GM10248 (cell line): ENCODE measurements around the gene ADAMTSL5.
A peak's percentile ranks its signal among the peaks of the same experiment; 100 is the strongest.

Experiments used
- CTCF ChIA-PET: fragments of 300-600 bp; sonication (Branson Sonifier 250); formaldehyde crosslinking; extraction: SDS; loops from one replicate; lab custom pipeline; 2021; ENCODE audit warnings: antibody characterized with exemption; lab: Yijun Ruan, JAX
- POLR2A ChIA-PET: fragments of 350-650 bp; sonication (Branson Sonifier 250); formaldehyde crosslinking; extraction: SDS; loops from one replicate; lab custom pipeline; 2020; ENCODE audit warnings: antibody characterized with exemption; lab: Yijun Ruan, JAX
- DNase-seq: peaks from one replicate; pipeline ENCODE4 v3.0.0; 2012; ENCODE audit errors: extremely low spot score
- CTCF ChIP-seq: IDR thresholded peaks from 2 replicates; pipeline ENCODE4 v1.5.1; 2012; ENCODE audit warnings: mild to moderate bottlenecking, low read depth; ENCODE audit errors: extremely low read depth, missing control alignments, control extremely low read depth

ADAMTSL5 gene

GRCh38 chr19:1459479-1459878 is 53.3 kb downstream of the ADAMTSL5 start:
- POLR2A ChIA-PET, result interaction anchor here (0.6 kb wide), 1 partner anchor 164 kb away, joined by 3 read pairs; no protein-coding TSS in a partner anchor
- no peak for DNase-seq
- CTCF ChIA-PET, result interaction anchor here (3.7 kb wide), 1 partner anchor 16 kb away, joined by 22 read pairs; no protein-coding TSS in a partner anchor

DNA sequence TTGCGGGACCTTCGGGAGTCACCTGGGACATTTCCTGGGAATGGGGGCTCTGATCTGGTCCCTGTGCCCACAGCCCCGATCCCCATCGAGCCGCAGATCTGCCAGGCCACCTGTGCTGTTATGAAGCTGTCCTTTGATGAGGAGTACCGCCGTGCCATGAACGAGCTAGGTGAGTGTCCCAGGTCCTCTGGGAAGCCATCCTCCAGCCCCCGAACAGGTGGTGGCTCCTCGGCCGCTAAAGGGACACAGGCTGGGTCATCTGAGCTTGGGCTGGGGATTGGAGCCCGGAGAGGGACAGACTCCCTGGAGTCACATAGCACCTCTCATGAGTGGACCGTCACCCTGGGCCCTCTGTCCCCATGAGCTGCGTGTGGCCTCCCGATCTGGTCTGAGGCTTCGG is 54.9 kb downstream of the ADAMTSL5 start:
- no peak for DNase-seq
- CTCF ChIA-PET, result interaction anchor here (1.3 to 3.7 kb wide), 4 partner anchors 10 to 20 kb away, joined by 3 to 22 read pairs (median 3); no protein-coding TSS in a partner anchor
- POLR2A ChIA-PET, result interaction anchor here (0.6 kb wide), 1 partner anchor 1927 kb away, joined by 3 read pairs; no protein-coding TSS in a partner anchor
- TF ChIP-seq CTCF, result no peak

More at GRCh38 chr19:1459479-1459878, 53.3 kb downstream of the ADAMTSL5 start:
- TF ChIP-seq CTCF, result no peak

- CTCF ChIA-PET, result interaction anchor here (1.4 to 3.7 kb wide), 3 partner anchors 10 to 20 kb away, joined by 3 to 22 read pairs (median 3); no protein-coding TSS in a partner anchor
- no peak for TF ChIP-seq CTCF
- POLR2A ChIA-PET, result interaction anchor here (0.6 kb wide), 1 partner anchor 1928 kb away, joined by 3 read pairs; no protein-coding TSS in a partner anchor
- no peak for DNase-seq
Observed at GRCh38 chr19:1457031-1457739, 55.6 kb downstream of the ADAMTSL5 start.

DNA sequence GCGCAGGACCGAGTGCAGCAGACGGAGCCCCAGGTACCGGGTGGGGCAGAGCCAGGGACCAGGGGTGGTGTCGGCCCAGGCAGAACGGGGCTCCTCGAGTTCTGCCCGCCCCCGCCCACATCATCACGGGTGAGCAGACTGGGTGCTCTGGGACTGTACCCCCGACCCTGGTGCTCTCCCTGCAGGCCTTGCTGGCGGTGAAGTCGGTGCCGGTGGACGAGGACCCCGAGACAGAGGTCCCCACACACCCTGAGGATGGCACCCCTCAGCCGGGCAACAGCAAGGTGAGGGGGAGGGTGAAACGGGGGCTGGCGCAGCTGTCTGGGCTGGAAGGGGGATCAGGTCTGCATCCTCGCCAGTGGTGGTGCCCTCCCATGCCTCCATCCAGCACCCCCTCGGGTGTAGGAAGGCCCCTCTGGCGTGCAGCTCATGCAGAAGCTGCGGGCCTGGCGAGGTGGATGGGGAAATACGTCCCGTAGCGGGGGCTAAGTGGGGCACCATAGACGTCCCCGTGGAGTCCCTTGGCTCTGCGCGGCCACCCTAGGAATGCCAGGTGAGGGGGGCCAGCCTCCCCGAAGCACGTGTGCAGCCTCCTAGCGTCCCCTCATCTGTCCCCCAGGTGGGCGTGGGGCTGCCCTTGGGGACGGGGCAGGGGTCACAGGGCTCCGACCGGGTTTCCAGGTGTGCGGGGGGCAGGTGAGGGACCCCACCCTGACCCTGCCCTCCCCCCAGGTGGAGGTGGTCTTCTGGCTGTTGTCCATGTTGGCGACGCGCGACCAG is 56.5 kb downstream of the ADAMTSL5 start:
- CTCF ChIA-PET, result interaction anchor here (1.8 to 3.7 kb wide), 3 partner anchors 10 to 13 kb away, joined by 6 to 22 read pairs (median 6); no protein-coding TSS in a partner anchor
- POLR2A ChIA-PET, result interaction anchor here (1.4 to 2.0 kb wide), 2 partner anchors 11 to 15 kb away, joined by 5 to 6 read pairs; no protein-coding TSS in a partner anchor
- no peak for TF ChIP-seq CTCF
- no peak for DNase-seq

DNA sequence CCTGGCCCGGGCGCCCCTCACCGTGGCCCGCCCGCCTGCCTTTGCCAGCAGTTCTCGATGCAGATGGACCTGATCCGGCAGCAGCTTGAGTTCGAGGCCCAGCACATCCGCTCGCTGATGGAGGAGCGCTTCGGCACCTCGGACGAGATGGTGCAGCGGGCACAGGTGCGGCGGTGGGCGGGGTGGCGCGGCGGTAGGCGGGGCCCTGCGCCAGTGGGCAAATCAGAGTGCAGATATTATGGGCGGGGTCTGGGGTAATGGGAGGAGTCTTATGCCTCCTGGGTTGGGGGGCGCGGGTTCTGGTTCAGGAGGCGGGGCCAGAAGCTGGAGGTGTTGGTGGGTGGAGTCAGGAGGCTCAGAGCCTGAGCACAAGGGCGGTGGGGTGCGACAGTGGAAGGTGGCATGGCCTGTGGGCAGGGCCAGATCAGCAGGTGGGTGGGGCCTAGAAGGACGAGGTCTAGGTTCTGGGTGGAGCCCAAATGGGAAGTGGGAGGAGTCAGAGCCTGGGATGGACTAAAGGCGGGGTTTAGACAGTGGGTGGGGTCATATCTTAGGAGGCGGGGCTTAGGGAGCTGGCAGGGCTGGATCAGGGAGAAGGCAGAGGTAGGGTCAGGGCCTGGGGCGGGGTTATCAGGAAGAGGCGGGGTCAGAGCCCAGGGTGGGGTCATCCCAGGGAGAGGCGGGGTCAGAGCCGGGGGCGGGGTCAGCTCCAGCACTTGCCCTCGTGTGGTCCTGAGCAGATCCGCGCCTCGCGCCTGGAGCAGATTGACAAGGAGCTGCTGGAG is 57.3 kb downstream of the ADAMTSL5 start:
- ChIA-PET CTCF (interaction anchor here (1.8 to 3.7 kb wide), 4 partner anchors 11 to 13 kb away, joined by 6 to 25 read pairs (median 14); no protein-coding TSS in a partner anchor), POLR2A (interaction anchor here (0.5 to 2.0 kb wide), 3 partner anchors 11 to 15 kb away, joined by 5 to 7 read pairs (median 6); no protein-coding TSS in a partner anchor)
- TF ChIP-seq CTCF, result no peak
- DNase-seq, result peak; percentile 79
